Stimulated activated memory B cell treated with anti-CD40 and anti-IgM and Interleukin-4, amounts not matched to agents 10 μg/mL and 1 μg/mL and 100 μg/mL, for 72 hours (primary cell): ENCODE results near the gene USP6.
"Not testable (repeated sequence)": the region's sequence is repeated elsewhere in the genome, so short reads cannot be mapped to it uniquely, and the experiment has no call there.

Source experiments
- ATAC-seq: fragments of 150-1000 bp; cut with Tn5 transposase; 2 replicates; pipeline ENCODE4 v1.10.0; 2021
- H3K27ac Mint-ChIP-seq: one replicate; pipeline ENCODE4 v1.8.0; 2022; ENCODE audit warnings: mild to moderate bottlenecking, mixed read lengths
- H3K27me3 Mint-ChIP-seq: one replicate; pipeline ENCODE4 v1.8.0; 2022; ENCODE audit warnings: mixed read lengths
- H3K36me3 Mint-ChIP-seq: one replicate; pipeline ENCODE4 v1.8.0; 2022; ENCODE audit warnings: mixed read lengths
- H3K4me1 Mint-ChIP-seq: one replicate; pipeline ENCODE4 v1.8.0; 2022; ENCODE audit warnings: mixed read lengths
- H3K4me3 Mint-ChIP-seq: one replicate; pipeline ENCODE4 v1.8.0; 2022; ENCODE audit warnings: mild to moderate bottlenecking, moderate library complexity, mixed read lengths
- H3K9me3 Mint-ChIP-seq: one replicate; pipeline ENCODE4 v1.8.0; 2022; ENCODE audit warnings: mixed read lengths

USP6 gene

GRCh38 chr17:5221912-5222311 is 106.1 kb downstream of the USP6 start:
- H3K27me3 Mint-ChIP-seq, H3K9me3 Mint-ChIP-seq, ATAC-seq, H3K4me3 Mint-ChIP-seq: not testable (repeated sequence)
- peaks cover 62% of the 10 kb centered on the region for H3K36me3 Mint-ChIP-seq
- peaks cover 73% of the 10 kb centered on the region for H3K4me1 Mint-ChIP-seq
- peak overlapping the region; percentile 99 for H3K27ac Mint-ChIP-seq
